Neuronal stem cell (in vitro differentiated cells): ENCODE measurements around the gene NCR3LG1.

Source experiments
- DNase-seq: peaks from one replicate; pipeline ENCODE4 v3.0.0-alpha.2; 2013; ENCODE audit warnings: low spot score
- H2AFZ ChIP-seq: one replicate; pipeline ENCODE4 v1.6.1; 2013; ENCODE audit warnings: mild to moderate bottlenecking, low read length, inconsistent platforms
- H2AK5ac ChIP-seq: 2 replicates; pipeline ENCODE4 v1.6.1; 2013; ENCODE audit warnings: low read depth, mild to moderate bottlenecking, inconsistent platforms, low read length, moderate library complexity, mixed read lengths
- H2BK120ac ChIP-seq: 2 replicates; pipeline ENCODE4 v1.6.1; 2013; ENCODE audit warnings: low read depth, mild to moderate bottlenecking, inconsistent platforms, low read length, moderate library complexity, mixed read lengths
- H2BK12ac ChIP-seq: one replicate; pipeline ENCODE4 v1.6.1; 2013; ENCODE audit warnings: low read length, inconsistent platforms
- H2BK15ac ChIP-seq: 2 replicates; pipeline ENCODE4 v1.6.1; 2013; ENCODE audit warnings: mild to moderate bottlenecking, low read length, inconsistent platforms, mixed read lengths
- H2BK5ac ChIP-seq: one replicate; pipeline ENCODE4 v1.6.1; 2013; ENCODE audit warnings: inconsistent platforms, mild to moderate bottlenecking, low read length, moderate library complexity
- H3K14ac ChIP-seq: one replicate; pipeline ENCODE4 v1.6.1; 2013; ENCODE audit warnings: low read length, inconsistent platforms
- H3K18ac ChIP-seq: 2 replicates; pipeline ENCODE4 v1.6.1; 2013; ENCODE audit warnings: low read length, inconsistent platforms
- H3K23ac ChIP-seq: 2 replicates; pipeline ENCODE4 v1.6.1; 2013; ENCODE audit warnings: low read depth, mild to moderate bottlenecking, mixed read lengths, low read length, inconsistent platforms; ENCODE audit not compliant: poor library complexity
- H3K27ac ChIP-seq: replicated peaks from 3 replicates; pipeline ENCODE4 v1.5.1; 2013; ENCODE audit warnings: low read length, inconsistent platforms
- H3K27me3 ChIP-seq, 3 experiments: 2 replicates each; pipeline ENCODE4 v1.6.1; 2013; ENCODE audit warnings: low read length in 3 of 3, mild to moderate bottlenecking in 2 of 3, inconsistent platforms in 1 of 3, low read depth in 1 of 3, mixed read lengths in 1 of 3, moderate library complexity in 1 of 3; ENCODE audit not compliant: control insufficient read depth in 3 of 3, insufficient read depth in 3 of 3
- H3K36me3 ChIP-seq, 2 donors: replicated peaks in 1 of 2; 2 replicates each; pipeline ENCODE4 v1.6.1; 2013; ENCODE audit warnings: low read length in 2 of 2; ENCODE audit not compliant: control insufficient read depth in 2 of 2, insufficient read depth in 2 of 2
- H3K4ac ChIP-seq: 2 replicates; pipeline ENCODE4 v1.6.1; 2013; ENCODE audit warnings: inconsistent platforms, mild to moderate bottlenecking, low read length, moderate library complexity
- H3K4me1 ChIP-seq, 2 donors: 1 replicate in 1 of 2; 2 replicates in 1 of 2; pipeline ENCODE4 v1.6.1; 2013; ENCODE audit warnings: low read length in 2 of 2, low read depth in 1 of 2; ENCODE audit not compliant: control insufficient read depth in 2 of 2, insufficient read depth in 1 of 2
- H3K4me2 ChIP-seq: one replicate; pipeline ENCODE4 v1.6.1; 2013; ENCODE audit warnings: mild to moderate bottlenecking, low read length, inconsistent platforms; ENCODE audit not compliant: insufficient read depth, poor library complexity, severe bottlenecking
- H3K4me3 ChIP-seq, 2 donors: 2 replicates each; pipeline ENCODE4 v1.5.1; 2013; ENCODE audit warnings: low read length in 2 of 2, mild to moderate bottlenecking in 2 of 2, inconsistent platforms in 1 of 2, moderate library complexity in 1 of 2
- H3K79me1 ChIP-seq: one replicate; pipeline ENCODE4 v1.6.1; 2013; ENCODE audit warnings: low read depth, mild to moderate bottlenecking, inconsistent platforms, low read length, moderate library complexity
- H3K9ac ChIP-seq: one replicate; pipeline ENCODE4 v1.6.1; 2013; ENCODE audit warnings: mild to moderate bottlenecking, low read depth, low read length, inconsistent platforms; ENCODE audit not compliant: poor library complexity
- H3K9me3 ChIP-seq, 2 donors: replicated peaks in 1 of 2; 2 replicates each; pipeline versions ENCODE3 to v1.6.1; 2013; ENCODE audit warnings: low read length in 2 of 2, mild to moderate bottlenecking in 2 of 2, inconsistent platforms in 1 of 2, low read depth in 1 of 2, mixed read lengths in 1 of 2, moderate library complexity in 1 of 2; ENCODE audit not compliant: control insufficient read depth in 2 of 2, insufficient read depth in 1 of 2
- H4K8ac ChIP-seq: one replicate; pipeline ENCODE4 v1.6.1; 2013; ENCODE audit warnings: low read depth, mild to moderate bottlenecking, inconsistent platforms, low read length, moderate library complexity
- H4K91ac ChIP-seq: one replicate; pipeline ENCODE4 v1.6.1; 2013; ENCODE audit warnings: low read length, low read depth, mild to moderate bottlenecking, inconsistent platforms; ENCODE audit not compliant: poor library complexity
- WGBS, 2 donors: extraction: QIAGEN DNeasy Blood & Tissue Kit; methylation state at CpG; one replicate each; pipeline ENCODE4 v1.1.7; 2013; ENCODE audit warnings: missing lambda C conversion rate in 2 of 2, mixed read lengths in 1 of 2; ENCODE audit not compliant: insufficient read length in 2 of 2, insufficient replicate concordance in 1 of 2; ENCODE audit errors: extremely low coverage in 2 of 2; 5-methylcytosine and 5-hydroxymethylcytosine counted together

NCR3LG1 gene

GRCh38 chr11:17381156-17381555 is 29.6 kb downstream of the NCR3LG1 start:
- H3K9me3 ChIP-seq, result peaks cover 5 to 29% of the 10 kb centered on the region in 2 donors
- H4K8ac ChIP-seq, result no peak overlapping the region
- H3K18ac ChIP-seq, result no peak overlapping the region
- H3K4me3 ChIP-seq, result no peak overlapping the region
- peaks cover 0 to 5% (median 0%) of the 10 kb centered on the region in 3 experiments for H3K27me3 ChIP-seq
- H3K79me1 ChIP-seq, result no peaks in the 10 kb centered on the region
- H3K14ac ChIP-seq, result no peak overlapping the region
- no peak overlapping the region for H3K27ac ChIP-seq
- no peak overlapping the region for H3K23ac ChIP-seq
- H2AFZ ChIP-seq, result no peak overlapping the region
- no peak overlapping the region for H2AK5ac ChIP-seq
- no peak overlapping the region for H3K4me2 ChIP-seq
- no peak overlapping the region for H2BK5ac ChIP-seq
- no peak overlapping the region for H3K9ac ChIP-seq
- peaks cover 0 to 49% of the 10 kb centered on the region in 2 donors for H3K36me3 ChIP-seq
- H2BK15ac ChIP-seq, result no peak overlapping the region
- H3K4me1 ChIP-seq, result no peaks in the 10 kb centered on the region
- H4K91ac ChIP-seq, result no peak overlapping the region
- DNase-seq, result no peak
- WGBS, 2 donors, result no CpG with 5 or more reads among the region's 4 CpGs
- H2BK12ac ChIP-seq, result no peak overlapping the region
- no peak overlapping the region for H3K4ac ChIP-seq
- no peak overlapping the region for H2BK120ac ChIP-seq

GRCh38 chr11:17382046-17382728 is 30.6 kb downstream of the NCR3LG1 start:
- no peak overlapping the region for H3K4me3 ChIP-seq
- peak overlapping the region; percentile 27 for H3K18ac ChIP-seq
- H3K4ac ChIP-seq, result no peak overlapping the region
- no peak overlapping the region for H2BK12ac ChIP-seq
- H3K36me3 ChIP-seq, result peaks cover 0 to 39% of the 10 kb centered on the region in 2 donors
- no peak overlapping the region for H2BK15ac ChIP-seq
- H2BK5ac ChIP-seq, result no peak overlapping the region
- no peak overlapping the region for H3K23ac ChIP-seq
- no peak for DNase-seq
- H3K4me2 ChIP-seq, result no peak overlapping the region
- no peak overlapping the region for H3K27ac ChIP-seq
- no peak overlapping the region for H2AFZ ChIP-seq
- no CpG with 5 or more reads among the region's 8 CpGs for WGBS, 2 donors
- no peak overlapping the region for H3K14ac ChIP-seq
- peaks cover 0 to 8% (median 0%) of the 10 kb centered on the region in 3 experiments for H3K27me3 ChIP-seq
- H3K79me1 ChIP-seq, result no peaks in the 10 kb centered on the region
- no peak overlapping the region for H2AK5ac ChIP-seq
- H4K91ac ChIP-seq, result no peak overlapping the region
- no peak overlapping the region for H2BK120ac ChIP-seq
- no peaks in the 10 kb centered on the region for H3K4me1 ChIP-seq
- H3K9me3 ChIP-seq, result peaks cover 6 to 23% of the 10 kb centered on the region in 2 donors
- H3K9ac ChIP-seq, result no peak overlapping the region
- H4K8ac ChIP-seq, result no peak overlapping the region

GRCh38 chr11:17383461-17383860 is 31.9 kb downstream of the NCR3LG1 start:
- no peak overlapping the region for H4K8ac ChIP-seq
- no peak overlapping the region for H3K4me2 ChIP-seq
- H3K14ac ChIP-seq, result no peak overlapping the region

GRCh38 chr11:17384002-17384511 is 32.5 kb downstream of the NCR3LG1 start:
- H3K79me1 ChIP-seq, result no peaks in the 10 kb centered on the region
- DNase-seq, result peak; percentile 91
- no peak overlapping the region for H3K18ac ChIP-seq
- H3K4me2 ChIP-seq, result no peak overlapping the region
- H3K36me3 ChIP-seq, result peaks cover 0 to 20% of the 10 kb centered on the region in 2 donors
- no peak overlapping the region for H2AFZ ChIP-seq
- H2AK5ac ChIP-seq, result no peak overlapping the region
- no peak overlapping the region for H3K4ac ChIP-seq
- no peak overlapping the region for H3K23ac ChIP-seq
- H2BK12ac ChIP-seq, result no peak overlapping the region
- no peak overlapping the region for H4K8ac ChIP-seq
- H3K4me1 ChIP-seq, result peaks cover 0 to 2% of the 10 kb centered on the region in 2 donors
- H2BK5ac ChIP-seq, result no peak overlapping the region
- H3K14ac ChIP-seq, result no peak overlapping the region
- WGBS, 2 donors, result no CpG with 5 or more reads among the region's 6 CpGs
- no peak overlapping the region for H3K9ac ChIP-seq
- H3K27ac ChIP-seq, result no peak overlapping the region
- H2BK120ac ChIP-seq, result no peak overlapping the region
- peaks cover 8 to 12% of the 10 kb centered on the region in 2 donors for H3K9me3 ChIP-seq
- no peak overlapping the region for H3K4me3 ChIP-seq
- H3K27me3 ChIP-seq, result peaks cover 0 to 13% (median 3%) of the 10 kb centered on the region in 3 experiments
- no peak overlapping the region for H4K91ac ChIP-seq
- H2BK15ac ChIP-seq, result no peak overlapping the region

More at GRCh38 chr11:17383461-17383860, 31.9 kb downstream of the NCR3LG1 start:
- Histone ChIP-seq H2BK120ac (no peak overlapping the region), H3K36me3 (peaks cover 0 to 26% of the 10 kb centered on the region in 2 donors), H3K27ac (no peak overlapping the region), H3K18ac (no peak overlapping the region), H4K91ac (no peak overlapping the region), H3K27me3 (peaks cover 0 to 13% (median 0%) of the 10 kb centered on the region in 3 experiments), H3K4me1 (peaks cover 0 to under 1% of the 10 kb centered on the region in 2 donors), H2AK5ac (no peak overlapping the region), H2BK15ac (no peak overlapping the region), H3K79me1 (no peaks in the 10 kb centered on the region), H3K4ac (no peak overlapping the region), H2AFZ (no peak overlapping the region), H3K23ac (no peak overlapping the region), H3K9ac (no peak overlapping the region), H2BK5ac (no peak overlapping the region), H2BK12ac (no peak overlapping the region), H3K9me3 (peaks cover 9 to 18% of the 10 kb centered on the region in 2 donors), H3K4me3 (no peak overlapping the region)
- DNase-seq, result no peak
- WGBS, 2 donors, result no CpG with 5 or more reads among the region's 1 CpG
